Thoracic aorta (tissue), 2 donors: ENCODE data around the gene ARFGAP2. TPM values are rescaled to one million over a fixed set of nuclear protein-coding genes. Genes with fewer than 3 reads are reported as not detected.
"Not testable (repeated sequence)": the region's sequence is repeated elsewhere in the genome, so short reads cannot be mapped to it uniquely, and the experiment has no call there.

Experiments
- ATAC-seq: fragments of 150-250 bp; one replicate; pipeline ENCODE4 v1.8.0; 2017; ENCODE audit warnings: low read depth; ENCODE audit not compliant: insufficient number of reproducible peaks, low FRiP score
- DNase-seq: peaks from one replicate; pipeline ENCODE4 v3.0.0-alpha.2; 2020; ENCODE audit warnings: low spot score
- H3K27ac ChIP-seq, 2 donors: fragments of 200-600 bp; sonication (generic); 1 replicate in 1 of 2; 2 replicates in 1 of 2; pipeline ENCODE4 v1.5.1; 2016; ENCODE audit warnings: mild to moderate bottlenecking in 2 of 2, moderate library complexity in 2 of 2
- H3K27me3 ChIP-seq: fragments of 200-600 bp; sonication (generic); replicated peaks from 2 replicates; pipeline ENCODE4 v1.6.0; 2016; ENCODE audit warnings: mild to moderate bottlenecking; ENCODE audit not compliant: insufficient read depth
- H3K36me3 ChIP-seq: fragments of 200-600 bp; sonication (generic); one replicate; pipeline ENCODE4 v1.5.1; 2016
- H3K4me1 ChIP-seq, 2 donors: fragments of 200-600 bp; sonication (generic); 1 replicate in 1 of 2; 2 replicates in 1 of 2; pipeline versions ENCODE4 v1.5.1 to v1.6.0; 2016; ENCODE audit warnings: low read depth in 2 of 2, mild to moderate bottlenecking in 1 of 2; ENCODE audit not compliant: control insufficient read depth in 1 of 2
- H3K4me3 ChIP-seq: fragments of 200-600 bp; sonication (generic); 2 replicates; pipeline ENCODE4 v1.5.1; 2016; ENCODE audit warnings: mild to moderate bottlenecking
- H3K9me3 ChIP-seq: fragments of 200-600 bp; sonication (generic); 2 replicates; pipeline ENCODE4 v1.5.1; 2016
- total RNA-seq, 2 donors: library from RNA; depleted of rRNA; stranded (reverse); fragments of >200 nt; gene quantifications; one replicate each; pipeline versions ENCODE4 v1.1.0 to v1.2.3, GENCODE V29; 2016
- TF ChIP-seq, protein P1 (sequence below): fragments of 200-600 bp; sonication (generic); IDR thresholded peaks from one replicate; pipeline ENCODE4 v1.5.1; 2019; ENCODE audit warnings: antibody characterized with exemption

ARFGAP2 gene
- total RNA-seq, 2 donors from 2014 or later, result 122 to 164 TPM

GRCh38 chr11:47121731-47122130 lies 54.9 kb downstream of the ARFGAP2 start:
- no peak for DNase-seq
- Histone ChIP-seq H3K27ac (no peak overlapping the region), H3K27me3 (no peaks in the 10 kb centered on the region), H3K36me3 (no peaks in the 10 kb centered on the region), H3K4me1 (no peaks in the 10 kb centered on the region), H3K4me3 (no peak overlapping the region), H3K9me3 (no peaks in the 10 kb centered on the region)
- no peak for ATAC-seq
- TF ChIP-seq, protein P1, sequence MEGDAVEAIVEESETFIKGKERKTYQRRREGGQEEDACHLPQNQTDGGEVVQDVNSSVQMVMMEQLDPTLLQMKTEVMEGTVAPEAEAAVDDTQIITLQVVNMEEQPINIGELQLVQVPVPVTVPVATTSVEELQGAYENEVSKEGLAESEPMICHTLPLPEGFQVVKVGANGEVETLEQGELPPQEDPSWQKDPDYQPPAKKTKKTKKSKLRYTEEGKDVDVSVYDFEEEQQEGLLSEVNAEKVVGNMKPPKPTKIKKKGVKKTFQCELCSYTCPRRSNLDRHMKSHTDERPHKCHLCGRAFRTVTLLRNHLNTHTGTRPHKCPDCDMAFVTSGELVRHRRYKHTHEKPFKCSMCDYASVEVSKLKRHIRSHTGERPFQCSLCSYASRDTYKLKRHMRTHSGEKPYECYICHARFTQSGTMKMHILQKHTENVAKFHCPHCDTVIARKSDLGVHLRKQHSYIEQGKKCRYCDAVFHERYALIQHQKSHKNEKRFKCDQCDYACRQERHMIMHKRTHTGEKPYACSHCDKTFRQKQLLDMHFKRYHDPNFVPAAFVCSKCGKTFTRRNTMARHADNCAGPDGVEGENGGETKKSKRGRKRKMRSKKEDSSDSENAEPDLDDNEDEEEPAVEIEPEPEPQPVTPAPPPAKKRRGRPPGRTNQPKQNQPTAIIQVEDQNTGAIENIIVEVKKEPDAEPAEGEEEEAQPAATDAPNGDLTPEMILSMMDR, result no peak

- DNase-seq (no peak), ATAC-seq (no peak)
- no peak overlapping the region for H3K4me3 ChIP-seq
- H3K4me1 ChIP-seq, result no peaks in the 10 kb centered on the region
- no peaks in the 10 kb centered on the region for H3K9me3 ChIP-seq
- H3K27me3 ChIP-seq, result no peaks in the 10 kb centered on the region
- H3K27ac ChIP-seq, result no peak overlapping the region
- no peaks in the 10 kb centered on the region for H3K36me3 ChIP-seq
- TF ChIP-seq, protein P1, result no peak
Measured at GRCh38 chr11:47121056-47121455, 55.6 kb downstream of the ARFGAP2 start.

- H3K27me3 ChIP-seq, H3K4me1 ChIP-seq, H3K27ac ChIP-seq, H3K9me3 ChIP-seq, H3K36me3 ChIP-seq, H3K4me3 ChIP-seq, ATAC-seq, DNase-seq: not testable (repeated sequence)
Measured at GRCh38 chr11:47118958-47119688, 57.6 kb downstream of the ARFGAP2 start.

Other genes with a start within 250 kb of the ARFGAP2 start
- 10 to 100 TPM; 23.4 to 27.6 TPM for gene CSTPP1, start 240.1 kb downstream of the ARFGAP2 start, total RNA-seq
- 10 to 100 TPM; 30.3 to 44.4 TPM for gene PACSIN3, start 9.6 kb upstream of the ARFGAP2 start, total RNA-seq
- gene DDB2, start 38.1 kb upstream of the ARFGAP2 start, total RNA-seq, result 10 to 100 TPM; 45.6 to 69.7 TPM
- gene ACP2, start 71.9 kb upstream of the ARFGAP2 start, total RNA-seq, result 10 to 100 TPM; 39.4 to 59.7 TPM
- 10 to 100 TPM; 11.6 to 20.4 TPM for gene NR1H3, start 81.1 kb upstream of the ARFGAP2 start, total RNA-seq
- 10 to 100 TPM; 58.9 to 74.3 TPM for gene MADD, start 93.3 kb upstream of the ARFGAP2 start, total RNA-seq
- not detected for gene MYBPC3, start 175.8 kb upstream of the ARFGAP2 start, total RNA-seq
- gene SPI1, start 201.7 kb upstream of the ARFGAP2 start, total RNA-seq, result 10 to 100 TPM; 35.0 to 44.4 TPM
- 100 to 1,000 TPM in 1 of 2 donors, 10 to 100 TPM in 1; 97.7 to 163 TPM for gene SLC39A13, start 231.7 kb upstream of the ARFGAP2 start, total RNA-seq
- gene PSMC3, start 249.6 kb upstream of the ARFGAP2 start, total RNA-seq, result 100 to 1,000 TPM; 122 to 160 TPM